Keratinocyte (primary cell): ENCODE results near the gene BCL11B. TPM values are rescaled to one million over a fixed set of nuclear protein-coding genes. Genes with fewer than 3 reads are reported as not detected.

Experiments
- DNase-seq: peaks from one replicate; pipeline ENCODE4 v3.0.0-alpha.2; 2011; ENCODE audit warnings: low read depth, missing footprints, low spot score
- FAIRE-seq: peaks from 2 replicates; lab custom pipeline; 2011; peaks lifted over from hg19 to GRCh38; lab: Jason Lieb, UNC
- H2AFZ ChIP-seq: 2 replicates; pipeline ENCODE4 v1.6.0; 2012; ENCODE audit warnings: low read length, control low read depth, inconsistent platforms; ENCODE audit not compliant: control insufficient read depth
- H3K27ac ChIP-seq: 2 replicates; pipeline ENCODE4 v1.5.1; 2011; ENCODE audit warnings: low read length; ENCODE audit not compliant: control insufficient read depth, insufficient read depth
- H3K27me3 ChIP-seq: 3 replicates; pipeline ENCODE4 v1.6.0; 2011; ENCODE audit warnings: low read length; ENCODE audit not compliant: control insufficient read depth, insufficient read depth; ENCODE audit errors: extremely low read depth
- H3K36me3 ChIP-seq, 2 experiments: 2 replicates in 1 of 2; 3 replicates in 1 of 2; pipeline ENCODE4 v1.5.1; 2011; ENCODE audit warnings: low read length in 2 of 2, mild to moderate bottlenecking in 1 of 2; ENCODE audit not compliant: control insufficient read depth in 2 of 2, insufficient read depth in 2 of 2; ENCODE audit errors: extremely low read depth in 1 of 2
- H3K4me1 ChIP-seq: 3 replicates; pipeline ENCODE4 v1.5.1; 2011; ENCODE audit warnings: low read length; ENCODE audit not compliant: control insufficient read depth, insufficient read depth; ENCODE audit errors: extremely low read depth
- H3K4me2 ChIP-seq: 3 replicates; pipeline ENCODE4 v1.6.0; 2011; ENCODE audit warnings: low read depth, low read length; ENCODE audit not compliant: control insufficient read depth, insufficient read depth; ENCODE audit errors: extremely low read depth
- H3K4me3 ChIP-seq, 3 experiments: fragments of 200-600 bp in 1 of 3; sonication (generic) in 1 of 3; 2 replicates in 2 of 3; 3 replicates in 1 of 3; pipeline ENCODE4 v1.5.1; 2011 to 2016; ENCODE audit warnings: low read length in 3 of 3, mild to moderate bottlenecking in 3 of 3, control low read depth in 2 of 3, inconsistent platforms in 1 of 3, low read depth in 1 of 3, mixed read lengths in 1 of 3, mixed run types in 1 of 3, moderate library complexity in 1 of 3; ENCODE audit not compliant: control insufficient read depth in 2 of 3, insufficient read depth in 2 of 3; ENCODE audit errors: extremely low read depth in 1 of 3
- H3K79me2 ChIP-seq: 2 replicates; pipeline ENCODE4 v1.6.0; 2012; ENCODE audit warnings: low read length; ENCODE audit not compliant: control insufficient read depth, insufficient read depth
- H3K9ac ChIP-seq: 3 replicates; pipeline ENCODE4 v1.6.0; 2011; ENCODE audit warnings: low read length; ENCODE audit not compliant: control insufficient read depth, insufficient read depth; ENCODE audit errors: extremely low read depth
- H3K9me1 ChIP-seq: 3 replicates; pipeline ENCODE4 v1.6.0; 2011; ENCODE audit warnings: low read length; ENCODE audit not compliant: control insufficient read depth, insufficient read depth; ENCODE audit errors: extremely low read depth
- H3K9me3 ChIP-seq: 2 replicates; pipeline ENCODE4 v1.5.1; 2012; ENCODE audit warnings: low read depth, low read length; ENCODE audit not compliant: control insufficient read depth
- H4K20me1 ChIP-seq: 3 replicates; pipeline ENCODE4 v1.6.0; 2011; ENCODE audit warnings: low read length; ENCODE audit not compliant: control insufficient read depth, insufficient read depth; ENCODE audit errors: extremely low read depth
- EZH2 ChIP-seq: IDR thresholded peaks from one replicate; pipeline ENCODE4 v1.6.1; 2012; ENCODE audit warnings: inconsistent platforms, mild to moderate bottlenecking, low read length, moderate library complexity
- dilution Hi-C: fragments of 300-500 bp; cut with MboI; formaldehyde crosslinking; loops from one replicate; pipeline ENCODE4 v1.7.0; 2020; ENCODE audit warnings: low sequenced_read_pairs; ENCODE audit not compliant: extremely low pct_ligation_motif_present
- polyA plus RNA-seq, 5 experiments: library from polyadenylated mRNA; depleted of rRNA in 3 of 5; stranded (reverse) in 3 of 5; stranded (forward) in 1 of 5; unstranded in 1 of 5; fragments of >200 nt; gene quantifications; 1 replicate in 1 of 5; 2 replicates in 3 of 5; 3 replicates in 1 of 5; pipeline versions ENCODE4 v1.2.1 to v1.2.3, GENCODE V29; 2011 to 2012; ENCODE audit warnings: missing spikeins in 2 of 5, low read depth in 1 of 5, low replicate concordance in 1 of 5
- TF ChIP-seq, protein P1 (sequence below), 3 experiments: IDR thresholded peaks in 1 of 3; conservative IDR thresholded peaks in 1 of 3; optimal IDR thresholded peaks in 1 of 3; 2 replicates in 2 of 3; 3 replicates in 1 of 3; pipeline versions ENCODE3 to v1.5.1; 2011; ENCODE audit warnings: low read length in 3 of 3, mild to moderate bottlenecking in 3 of 3, moderate library complexity in 2 of 3, control low read depth in 1 of 3, inconsistent platforms in 1 of 3; ENCODE audit not compliant: insufficient read depth in 2 of 3; ENCODE audit errors: extremely low read depth in 1 of 3

Gene BCL11B
- polyA plus RNA-seq, 1 donor (not counting 4 experiments of a cell fraction or from before 2014, with no cell fraction given): 5.2 TPM

DNA sequence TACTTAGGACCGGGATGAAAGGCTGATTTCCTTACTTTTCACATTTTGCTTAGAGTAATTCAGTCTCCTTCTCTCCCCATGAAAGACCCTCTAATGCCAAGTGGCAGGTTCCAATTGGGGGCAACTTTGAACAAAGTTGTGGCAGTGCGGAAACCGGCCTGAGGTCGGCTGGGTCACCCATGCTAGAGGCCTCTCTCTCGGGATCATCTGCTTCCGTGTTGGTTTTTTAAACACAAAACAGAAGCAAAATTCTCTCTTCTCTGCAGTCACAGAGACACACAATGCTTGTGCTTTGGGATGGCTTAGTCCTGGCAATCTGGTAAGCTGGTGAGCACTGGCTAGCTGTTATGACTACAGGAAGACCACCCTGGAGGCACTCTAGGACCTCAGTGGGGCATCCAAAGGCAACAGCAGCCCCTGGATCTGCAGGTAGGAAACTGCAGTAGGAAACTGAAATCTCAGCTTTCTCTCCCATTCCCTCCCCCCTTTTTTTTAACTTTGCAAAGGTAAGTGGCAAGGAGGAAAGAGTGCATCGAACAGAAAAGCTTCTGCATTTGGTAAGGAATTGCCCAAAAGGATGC, 102.1 kb downstream of the BCL11B start:
- DNase-seq (no peak), FAIRE-seq (no peak)
- TF ChIP-seq, protein P1, sequence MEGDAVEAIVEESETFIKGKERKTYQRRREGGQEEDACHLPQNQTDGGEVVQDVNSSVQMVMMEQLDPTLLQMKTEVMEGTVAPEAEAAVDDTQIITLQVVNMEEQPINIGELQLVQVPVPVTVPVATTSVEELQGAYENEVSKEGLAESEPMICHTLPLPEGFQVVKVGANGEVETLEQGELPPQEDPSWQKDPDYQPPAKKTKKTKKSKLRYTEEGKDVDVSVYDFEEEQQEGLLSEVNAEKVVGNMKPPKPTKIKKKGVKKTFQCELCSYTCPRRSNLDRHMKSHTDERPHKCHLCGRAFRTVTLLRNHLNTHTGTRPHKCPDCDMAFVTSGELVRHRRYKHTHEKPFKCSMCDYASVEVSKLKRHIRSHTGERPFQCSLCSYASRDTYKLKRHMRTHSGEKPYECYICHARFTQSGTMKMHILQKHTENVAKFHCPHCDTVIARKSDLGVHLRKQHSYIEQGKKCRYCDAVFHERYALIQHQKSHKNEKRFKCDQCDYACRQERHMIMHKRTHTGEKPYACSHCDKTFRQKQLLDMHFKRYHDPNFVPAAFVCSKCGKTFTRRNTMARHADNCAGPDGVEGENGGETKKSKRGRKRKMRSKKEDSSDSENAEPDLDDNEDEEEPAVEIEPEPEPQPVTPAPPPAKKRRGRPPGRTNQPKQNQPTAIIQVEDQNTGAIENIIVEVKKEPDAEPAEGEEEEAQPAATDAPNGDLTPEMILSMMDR (optimal IDR thresholded peaks at IDR 0.05 in 1 of 3, IDR thresholded peaks at IDR 0.05 in 1 of 3, conservative IDR thresholded peaks at IDR 0.05 in 1 of 3; ENCODE audit: extremely low read depth in 1 of 3, insufficient read depth in 2 of 3, low read length in 3 of 3): no peak
- TF ChIP-seq EZH2: no peak
- H3K9ac ChIP-seq: no peak overlapping the region
- H4K20me1 ChIP-seq: no peaks in the 10 kb centered on the region
- H3K4me3 ChIP-seq: no peak overlapping the region
- H3K4me1 ChIP-seq: no peaks in the 10 kb centered on the region
- no peak overlapping the region for H3K4me2 ChIP-seq
- dilution Hi-C loops: no loop called here
- H3K27ac ChIP-seq: no peak overlapping the region
- H3K36me3 ChIP-seq: peaks cover 0 to 2% of the 10 kb centered on the region in 2 experiments
- H3K79me2 ChIP-seq: peaks cover 6% of the 10 kb centered on the region
- H3K9me1 ChIP-seq: no peaks in the 10 kb centered on the region
- no peak overlapping the region for H2AFZ ChIP-seq
- no peaks in the 10 kb centered on the region for H3K27me3 ChIP-seq
- H3K9me3 ChIP-seq: no peaks in the 10 kb centered on the region

DNA sequence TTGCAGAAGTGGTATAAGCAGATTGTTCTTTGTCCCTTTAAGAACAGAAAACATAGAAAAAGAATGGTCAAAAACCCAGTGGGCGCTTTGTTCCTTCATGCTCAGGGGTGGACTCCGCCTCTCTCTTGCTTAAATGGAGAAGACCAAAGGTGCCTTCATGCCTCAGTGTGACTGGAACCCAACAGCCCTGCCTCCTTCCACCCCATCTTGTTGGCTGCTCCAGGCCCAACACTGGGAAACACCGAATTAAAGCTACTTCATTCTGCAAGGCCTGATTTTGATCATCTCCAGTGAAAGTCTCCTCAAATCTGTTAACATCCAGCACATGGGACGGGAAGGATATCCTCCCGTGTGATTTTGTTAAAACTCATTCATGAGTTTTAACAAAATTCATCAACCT, 103.7 kb downstream of the BCL11B start:
- H4K20me1 ChIP-seq: no peaks in the 10 kb centered on the region
- H3K36me3 ChIP-seq: peaks cover 0 to 2% of the 10 kb centered on the region in 2 experiments
- no peaks in the 10 kb centered on the region for H3K27me3 ChIP-seq
- H3K9me3 ChIP-seq: no peaks in the 10 kb centered on the region
- H2AFZ ChIP-seq: no peak overlapping the region
- no peaks in the 10 kb centered on the region for H3K4me1 ChIP-seq
- no peak for DNase-seq
- H3K9ac ChIP-seq: no peak overlapping the region
- H3K27ac ChIP-seq: no peak overlapping the region
- TF ChIP-seq, protein P1 (optimal IDR thresholded peaks at IDR 0.05 in 1 of 3, IDR thresholded peaks at IDR 0.05 in 1 of 3, conservative IDR thresholded peaks at IDR 0.05 in 1 of 3; ENCODE audit: extremely low read depth in 1 of 3, insufficient read depth in 2 of 3, low read length in 3 of 3): no peak
- no peak for TF ChIP-seq EZH2
- dilution Hi-C loops: no loop called here
- H3K4me3 ChIP-seq: no peak overlapping the region
- H3K79me2 ChIP-seq: peaks cover 2% of the 10 kb centered on the region
- no peak overlapping the region for H3K4me2 ChIP-seq
- H3K9me1 ChIP-seq: no peaks in the 10 kb centered on the region
- no peak for FAIRE-seq
